ENCODE results near the gene TLR1.
"Not testable (repeated sequence)": the region's sequence is repeated elsewhere in the genome, so short reads cannot be mapped to it uniquely, and the experiment has no call there.

The TLR1 gene, protein sequence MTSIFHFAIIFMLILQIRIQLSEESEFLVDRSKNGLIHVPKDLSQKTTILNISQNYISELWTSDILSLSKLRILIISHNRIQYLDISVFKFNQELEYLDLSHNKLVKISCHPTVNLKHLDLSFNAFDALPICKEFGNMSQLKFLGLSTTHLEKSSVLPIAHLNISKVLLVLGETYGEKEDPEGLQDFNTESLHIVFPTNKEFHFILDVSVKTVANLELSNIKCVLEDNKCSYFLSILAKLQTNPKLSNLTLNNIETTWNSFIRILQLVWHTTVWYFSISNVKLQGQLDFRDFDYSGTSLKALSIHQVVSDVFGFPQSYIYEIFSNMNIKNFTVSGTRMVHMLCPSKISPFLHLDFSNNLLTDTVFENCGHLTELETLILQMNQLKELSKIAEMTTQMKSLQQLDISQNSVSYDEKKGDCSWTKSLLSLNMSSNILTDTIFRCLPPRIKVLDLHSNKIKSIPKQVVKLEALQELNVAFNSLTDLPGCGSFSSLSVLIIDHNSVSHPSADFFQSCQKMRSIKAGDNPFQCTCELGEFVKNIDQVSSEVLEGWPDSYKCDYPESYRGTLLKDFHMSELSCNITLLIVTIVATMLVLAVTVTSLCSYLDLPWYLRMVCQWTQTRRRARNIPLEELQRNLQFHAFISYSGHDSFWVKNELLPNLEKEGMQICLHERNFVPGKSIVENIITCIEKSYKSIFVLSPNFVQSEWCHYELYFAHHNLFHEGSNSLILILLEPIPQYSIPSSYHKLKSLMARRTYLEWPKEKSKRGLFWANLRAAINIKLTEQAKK

DNA sequence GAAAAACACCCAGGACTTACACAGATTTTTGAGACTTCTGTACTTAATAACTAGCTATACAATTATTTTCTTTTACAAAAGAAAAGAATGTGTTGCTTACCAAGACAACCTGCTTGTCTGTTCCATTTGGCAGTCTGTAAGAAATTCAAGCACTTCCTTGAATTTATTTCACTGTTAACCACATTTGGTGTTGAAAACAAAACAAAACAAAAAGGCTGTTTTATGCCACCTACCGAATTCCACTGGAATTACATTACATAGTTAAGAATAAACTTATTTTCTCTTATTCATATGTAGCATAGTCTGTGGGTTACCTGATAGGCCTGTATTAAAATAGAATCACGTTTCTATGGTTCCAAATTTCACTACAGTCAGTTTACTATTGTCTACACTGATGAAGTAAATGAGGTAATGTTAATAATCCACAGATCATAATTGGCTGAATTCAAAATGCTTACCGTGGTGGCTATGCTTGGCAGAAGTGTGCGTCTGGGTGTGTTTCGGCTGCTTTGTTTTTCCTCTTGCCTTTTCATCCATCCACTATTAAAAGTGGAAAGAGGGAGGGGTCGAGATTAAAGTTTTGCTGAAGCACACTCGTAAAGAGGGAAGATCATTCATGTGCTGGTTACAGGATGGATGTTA, at the start of gene TLR1:
TSS of gene TLR1 (minus strand) at position 138 of the 642 bp plus-strand sequence. CDS start 5,960 bp downstream, outside the sequence.
- DNase-seq (ENCODE audit: low read depth): peak; percentile 47

DNA sequence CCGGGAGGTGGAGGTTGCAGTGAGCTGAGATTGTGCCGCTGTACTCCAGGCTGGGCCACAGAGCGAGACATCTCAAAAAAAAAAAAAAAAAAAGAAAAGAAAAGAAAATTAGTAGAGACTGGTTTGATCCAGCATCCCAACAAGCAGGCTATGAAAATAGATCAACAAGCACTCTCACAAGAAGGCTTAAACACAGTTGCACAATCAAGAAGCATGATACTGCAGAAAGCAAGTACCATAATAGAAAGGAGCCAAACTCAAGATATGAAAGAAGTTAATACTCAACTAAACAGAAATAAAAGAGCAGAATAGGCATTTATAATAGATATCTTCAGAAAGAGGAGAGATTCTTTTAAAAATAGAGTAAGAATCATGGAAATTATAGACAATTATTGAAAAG, 41.4 kb upstream of the TLR1 start:
- DNase-seq (ENCODE audit: low read depth): no peak

DNA sequence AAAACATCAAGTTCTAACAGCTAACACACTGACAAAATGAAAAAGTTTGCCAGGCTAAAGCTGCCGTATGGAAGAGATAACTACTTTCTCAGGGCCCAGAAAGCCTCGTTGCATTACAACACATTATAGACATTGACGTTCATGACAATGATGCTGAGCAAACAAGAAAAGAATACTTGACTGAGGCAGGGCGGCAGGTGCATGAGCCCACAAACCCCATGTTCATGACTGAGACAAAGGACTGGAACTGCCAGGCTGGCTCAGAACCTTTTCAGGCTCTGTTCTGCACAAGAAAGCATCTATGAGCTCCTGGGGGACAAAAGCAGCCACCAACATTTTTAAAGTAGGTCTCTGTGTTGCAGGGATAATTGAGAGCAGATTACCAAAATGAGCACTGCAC, 38.4 kb upstream of the TLR1 start:
- DNase-seq (ENCODE audit: low read depth): no peak

DNA sequence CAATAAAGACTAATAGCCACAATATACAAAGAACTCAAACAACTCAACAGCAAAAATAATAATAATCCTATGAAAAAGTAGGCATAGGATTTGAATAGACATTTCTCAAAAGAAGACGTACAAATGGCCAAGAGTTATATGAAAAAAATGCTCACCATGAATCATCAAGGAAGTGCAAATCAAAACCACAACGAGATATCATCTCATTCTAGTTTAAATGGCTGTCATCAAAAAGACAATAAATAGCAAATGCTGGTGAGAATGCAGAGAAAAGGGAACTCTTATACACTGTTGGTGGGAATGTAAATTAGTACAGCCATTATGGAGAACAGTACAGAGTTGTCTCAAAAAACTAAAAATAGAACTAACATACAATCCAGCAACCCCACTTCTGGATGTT, 33.3 kb upstream of the TLR1 start:
- no peak for DNase-seq (ENCODE audit: low read depth)

DNA sequence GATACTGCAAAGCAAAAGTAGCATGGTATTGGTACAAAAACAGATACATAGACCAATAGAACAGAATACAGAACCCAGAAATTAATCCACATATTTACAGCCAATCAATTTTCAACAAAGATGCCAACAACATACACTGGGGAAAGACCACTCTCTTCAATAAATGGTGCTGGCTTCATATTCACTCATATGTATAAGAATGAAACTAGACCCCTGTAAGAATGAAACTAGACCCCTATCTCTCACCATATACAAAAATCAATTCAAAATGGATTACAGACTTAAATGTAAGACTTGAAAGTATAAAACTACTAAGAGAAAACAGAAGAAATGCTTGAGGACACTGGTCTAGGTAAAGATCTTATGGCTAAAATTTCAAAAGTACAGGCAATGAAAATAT, 32.7 kb upstream of the TLR1 start:
- DNase-seq (ENCODE audit: low read depth): no peak

DNA sequence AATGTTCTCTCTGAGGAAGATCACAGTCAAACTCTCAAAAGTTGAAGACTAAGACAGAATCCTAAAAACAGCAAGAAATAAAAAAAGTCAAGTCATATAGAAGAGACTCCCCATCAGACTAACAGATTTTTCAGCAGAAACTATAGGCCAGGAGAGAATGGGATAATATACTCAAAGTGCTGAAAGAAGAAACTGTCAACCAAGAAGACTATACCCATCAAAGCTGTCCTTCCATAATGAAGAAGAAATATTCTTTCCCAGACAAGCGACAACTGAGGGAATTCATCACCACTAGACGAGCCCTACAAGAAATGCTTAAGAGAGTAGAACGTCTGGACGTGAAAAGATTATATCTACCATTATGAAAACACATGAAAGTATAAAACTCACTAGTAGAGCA, 30.0 kb upstream of the TLR1 start:
- DNase-seq (ENCODE audit: low read depth): no peak

DNA sequence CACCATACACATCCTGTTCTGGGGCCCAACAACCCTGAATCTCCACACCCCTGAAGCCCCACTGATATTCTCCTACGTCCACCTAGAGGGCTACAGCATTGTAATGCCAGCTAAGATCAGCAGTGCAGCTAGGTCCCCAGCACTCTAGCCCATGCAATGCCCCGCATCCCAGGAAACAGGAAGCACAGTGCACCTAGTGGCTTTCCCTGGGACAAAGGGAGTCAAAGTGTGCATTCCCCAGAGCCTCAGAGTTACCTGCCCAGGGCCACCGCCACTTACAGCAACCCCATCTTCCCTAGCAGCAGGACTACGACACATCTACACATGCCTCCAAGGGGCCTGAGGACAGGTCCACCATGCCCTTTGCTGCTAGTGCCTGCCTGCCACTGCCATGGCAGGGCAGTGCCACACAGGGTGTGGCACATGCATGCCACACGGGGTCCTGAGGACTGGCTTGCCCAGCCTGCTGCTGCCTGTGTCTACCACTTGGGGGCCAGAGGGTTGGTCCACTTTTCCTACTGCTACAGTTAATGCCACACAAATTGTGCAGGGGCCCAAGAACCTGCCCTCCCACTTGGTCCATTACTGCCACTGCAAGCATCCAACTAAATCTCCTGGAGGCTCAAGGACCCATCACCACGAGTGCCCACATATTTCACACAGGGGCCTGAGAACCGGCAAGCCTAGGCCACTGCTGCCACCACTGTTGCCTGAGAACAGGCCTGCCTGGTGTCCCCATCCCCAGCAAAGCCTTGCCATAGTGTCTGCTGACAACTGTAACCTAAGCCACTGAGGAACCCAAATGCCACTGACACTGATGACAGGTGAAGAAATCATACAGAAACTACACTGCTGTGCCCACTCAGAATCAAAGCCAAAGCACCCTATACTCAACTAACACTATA, 28.3 kb upstream of the TLR1 start:
- no peak for DNase-seq (ENCODE audit: low read depth)

DNA sequence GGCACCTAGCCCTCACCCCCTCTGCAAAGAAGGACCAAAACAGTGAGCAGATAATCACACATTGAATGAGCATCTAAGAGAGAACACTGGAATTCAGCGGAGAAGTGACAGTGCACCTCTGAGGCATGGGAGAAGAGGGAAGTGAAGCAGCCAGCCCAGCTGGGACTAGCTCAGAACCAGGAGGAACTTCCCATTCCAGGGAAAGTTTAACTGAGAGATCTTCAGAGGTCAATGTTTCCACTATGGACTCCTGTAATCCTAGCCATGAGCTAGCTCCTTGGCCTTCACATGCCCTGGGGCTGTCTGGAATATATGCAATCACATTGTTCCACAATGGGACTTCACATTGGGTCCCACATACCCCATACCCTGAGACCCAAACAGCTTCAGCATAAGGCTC, 27.6 kb upstream of the TLR1 start:
- DNase-seq (ENCODE audit: low read depth): no peak

DNA sequence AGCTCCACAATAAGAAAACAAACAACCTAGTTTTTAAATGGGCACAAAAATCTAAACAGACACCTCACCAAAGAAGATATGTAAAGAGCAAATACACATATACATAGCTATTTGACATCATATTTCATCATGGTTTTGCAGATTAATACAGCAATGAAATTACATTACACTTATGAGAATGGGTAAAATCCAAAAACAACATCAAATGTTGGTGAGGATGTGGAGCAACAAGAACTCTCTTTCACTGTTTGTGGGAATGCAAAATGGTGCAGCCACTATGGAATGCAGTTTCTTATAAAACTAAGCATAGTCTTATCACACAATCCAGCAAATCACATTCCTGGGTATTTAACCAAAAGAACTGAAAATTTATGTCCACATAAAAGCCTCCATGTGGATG, 27.1 kb upstream of the TLR1 start:
- no peak for DNase-seq (ENCODE audit: low read depth)

DNA sequence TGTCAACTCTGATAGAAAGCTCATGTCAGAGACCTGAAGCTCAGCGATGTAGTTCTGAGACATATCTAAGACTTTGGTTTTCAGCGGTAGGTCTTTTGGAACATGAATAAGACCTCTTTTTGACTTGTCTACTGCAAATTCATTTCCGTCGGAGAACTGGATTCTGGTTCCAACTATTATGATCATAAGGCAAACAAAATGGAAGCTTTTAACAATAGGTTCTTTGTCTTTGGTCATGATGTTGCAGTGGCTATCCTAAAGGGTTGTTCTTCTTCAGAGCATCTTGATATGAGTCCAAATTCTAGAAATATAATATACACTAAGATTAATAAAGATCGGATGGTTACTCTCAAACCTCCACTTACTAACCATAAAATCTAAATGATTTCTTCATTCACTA, 24.6 kb upstream of the TLR1 start:
- no peak for DNase-seq (ENCODE audit: low read depth)

DNA sequence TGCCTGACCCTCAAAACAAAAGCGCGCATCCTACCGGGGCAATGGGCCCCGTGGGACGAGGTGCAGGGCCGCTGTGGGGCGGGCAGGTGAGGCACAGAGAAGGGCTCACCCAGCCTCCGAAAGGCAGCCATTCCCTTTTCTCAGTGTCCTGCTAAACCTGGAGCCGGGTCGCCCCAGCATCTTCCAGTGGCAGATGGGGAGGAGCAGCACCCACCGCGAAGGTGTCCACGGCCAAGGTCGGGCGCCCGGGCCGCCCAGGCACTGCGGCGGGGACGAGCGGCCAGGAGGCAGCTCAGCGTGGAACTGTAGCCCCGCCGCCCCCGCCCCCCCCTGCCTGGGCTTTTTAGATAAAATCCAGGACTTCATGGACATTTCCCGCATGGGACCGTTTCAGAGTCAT, 19.2 kb upstream of the TLR1 start:
- no peak for DNase-seq (ENCODE audit: low read depth)

DNA sequence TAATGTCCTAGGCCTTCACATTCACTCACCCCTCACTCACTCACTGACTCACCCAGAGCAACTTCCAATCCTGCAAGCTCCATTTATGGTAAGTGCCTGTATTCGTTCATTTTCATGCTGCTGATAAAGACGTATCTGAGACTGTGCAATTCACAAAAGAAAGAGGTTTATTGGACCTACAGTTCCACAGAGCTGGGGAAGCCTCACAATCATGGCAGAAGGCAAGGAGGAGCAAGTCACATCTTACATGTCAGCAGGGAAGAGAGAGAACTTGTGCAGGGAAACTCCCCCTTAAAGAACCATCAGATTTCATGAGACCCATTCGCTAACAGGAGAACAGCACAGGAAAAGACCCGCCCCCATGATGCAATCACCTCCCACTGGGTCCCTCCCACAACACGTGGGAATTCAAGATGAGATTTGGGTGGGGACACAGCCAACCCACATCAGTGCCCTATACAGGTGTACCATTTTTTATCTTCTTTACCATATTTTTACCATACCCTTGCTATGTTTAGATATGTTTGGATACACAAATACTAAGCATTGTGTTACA, 18.2 kb upstream of the TLR1 start:
- no peak for DNase-seq (ENCODE audit: low read depth)

DNA sequence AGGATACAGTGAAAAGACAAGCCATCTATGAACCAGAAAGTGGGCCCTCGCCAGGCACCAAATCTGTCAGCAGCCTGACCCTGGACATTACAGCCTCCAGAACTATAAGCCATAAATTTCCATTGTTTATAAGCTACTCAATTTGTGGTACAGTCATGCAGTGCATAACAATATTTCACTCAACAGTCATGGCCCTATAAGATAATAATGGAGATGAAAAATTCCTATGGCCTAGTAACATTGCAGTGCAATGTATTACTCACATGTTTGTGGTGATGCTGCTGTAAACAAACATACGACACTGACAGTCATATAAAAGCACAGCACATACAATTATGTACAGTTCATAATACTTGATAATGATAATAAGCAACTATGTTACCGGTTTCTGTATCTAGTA, 17.1 kb upstream of the TLR1 start:
- DNase-seq (ENCODE audit: low read depth): no peak

DNA sequence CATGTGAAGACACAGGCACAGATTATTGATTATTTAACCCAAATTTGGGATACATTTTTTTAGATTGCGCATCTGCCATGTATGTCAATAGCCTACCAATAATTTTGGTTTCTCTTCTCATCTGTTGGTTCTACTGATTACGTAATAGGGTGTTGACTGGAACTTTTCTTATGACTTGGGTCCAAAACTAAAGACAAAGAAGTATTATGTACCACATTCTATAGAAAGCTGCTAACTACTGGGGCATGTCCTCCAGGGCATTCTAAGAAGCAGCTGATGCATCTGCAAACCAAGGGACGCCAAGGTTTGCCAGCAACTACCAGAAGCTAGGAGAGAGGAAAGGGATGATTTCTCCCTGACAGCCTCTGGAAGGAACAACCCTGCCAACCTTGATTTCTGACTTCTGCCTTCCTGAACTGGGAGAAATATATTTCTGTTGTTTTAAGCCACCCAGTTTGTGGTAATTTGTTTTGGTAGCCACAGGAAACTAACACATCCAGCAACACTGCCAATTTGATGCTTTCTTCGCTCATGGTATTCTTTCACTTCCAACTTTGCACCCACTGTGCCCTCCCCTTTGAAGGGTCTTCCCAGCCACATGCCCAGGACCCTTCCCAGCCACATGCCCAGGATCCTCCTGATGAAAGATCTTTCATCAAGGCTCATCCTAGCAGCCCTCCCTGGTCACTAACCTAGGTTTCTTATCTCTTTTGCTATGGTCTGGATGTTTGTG, 15.9 kb upstream of the TLR1 start:
- no peak for DNase-seq (ENCODE audit: low read depth)

DNA sequence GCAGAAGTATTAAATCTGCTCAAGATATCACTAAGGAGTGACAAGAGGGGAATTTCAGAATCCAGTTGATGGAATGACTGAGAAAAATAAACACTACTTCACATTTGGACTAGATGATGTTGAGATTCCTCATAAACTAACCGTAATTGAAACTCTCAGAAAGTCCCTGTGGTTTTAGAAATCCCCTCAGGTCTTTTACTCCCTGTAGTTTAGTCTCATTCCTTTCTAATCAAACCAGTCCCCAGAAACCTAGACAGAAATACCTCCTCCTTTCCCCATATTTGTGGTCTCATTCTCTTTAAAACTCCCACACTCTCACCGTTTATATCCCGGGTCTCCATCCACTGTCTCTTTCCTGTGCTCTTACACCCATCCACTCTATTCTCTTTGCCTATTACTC, 15.0 kb upstream of the TLR1 start:
- no peak for DNase-seq (ENCODE audit: low read depth)

DNA sequence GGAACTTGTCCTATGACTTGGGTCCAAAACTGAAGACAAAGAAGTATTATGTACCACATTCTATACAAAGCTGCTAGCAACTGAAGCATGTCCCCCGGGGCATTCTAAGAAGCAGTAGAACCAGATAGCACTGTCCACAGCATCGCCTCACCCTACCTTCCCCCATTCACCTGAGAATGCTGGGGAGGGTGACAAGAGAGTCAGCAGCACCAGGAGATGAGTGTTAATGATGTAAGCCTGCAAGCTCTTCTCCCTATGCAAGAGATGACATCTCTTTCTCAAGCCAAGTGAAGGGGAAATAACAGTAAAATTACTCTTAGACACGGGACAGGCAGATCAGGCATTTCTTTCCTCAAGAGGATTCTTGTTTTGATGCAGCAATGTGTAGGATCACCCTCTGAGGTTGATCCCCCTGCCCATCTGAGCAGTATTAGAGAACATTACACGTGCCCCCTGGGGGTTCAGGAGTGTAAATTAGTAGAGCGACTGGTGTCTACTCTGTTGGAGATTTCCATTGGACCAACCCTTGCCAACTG, 13.9 kb upstream of the TLR1 start:
- DNase-seq (ENCODE audit: low read depth): no peak

DNA sequence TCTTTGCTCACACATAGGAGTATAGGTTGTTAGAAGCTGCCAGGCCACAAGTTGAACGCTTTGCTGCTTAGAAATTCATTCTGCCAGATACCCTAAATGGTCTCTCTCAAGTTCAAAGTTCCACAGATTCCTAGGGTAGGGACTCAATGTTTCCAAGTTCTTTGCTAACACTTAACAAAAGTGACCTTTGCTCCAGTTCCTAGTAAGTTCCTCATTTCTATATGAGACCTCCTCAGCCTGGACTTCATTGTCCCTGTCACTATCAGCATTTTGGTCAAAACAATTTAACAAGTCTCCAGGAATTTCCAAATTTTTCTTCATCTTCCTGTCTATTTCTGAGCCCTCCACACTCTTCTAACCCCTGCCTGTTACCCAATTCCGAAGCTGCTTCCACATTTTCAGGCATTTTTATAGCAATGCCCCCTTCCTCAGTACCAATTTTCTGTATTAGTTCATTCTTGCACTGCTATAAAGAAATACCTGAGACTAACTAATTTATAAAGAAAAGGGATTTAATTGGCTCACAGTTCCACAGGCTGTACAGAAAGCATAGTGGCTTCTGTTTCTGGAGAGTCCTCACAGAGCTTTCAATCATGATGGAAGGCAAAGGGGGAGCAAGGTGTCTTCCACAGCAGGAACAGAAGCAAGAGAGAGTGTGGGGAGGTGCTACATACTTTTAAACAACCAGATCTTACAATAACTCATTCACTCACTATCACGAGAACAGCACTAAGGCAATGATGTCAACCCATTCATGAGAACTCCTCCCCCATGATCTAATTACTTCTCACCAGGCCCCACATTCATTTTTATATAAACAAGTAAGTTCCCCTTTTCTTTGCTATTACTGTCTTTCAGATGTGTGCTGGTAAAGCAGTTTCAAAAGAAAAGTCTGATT, 11.5 kb upstream of the TLR1 start:
- no peak for DNase-seq (ENCODE audit: low read depth)

DNA sequence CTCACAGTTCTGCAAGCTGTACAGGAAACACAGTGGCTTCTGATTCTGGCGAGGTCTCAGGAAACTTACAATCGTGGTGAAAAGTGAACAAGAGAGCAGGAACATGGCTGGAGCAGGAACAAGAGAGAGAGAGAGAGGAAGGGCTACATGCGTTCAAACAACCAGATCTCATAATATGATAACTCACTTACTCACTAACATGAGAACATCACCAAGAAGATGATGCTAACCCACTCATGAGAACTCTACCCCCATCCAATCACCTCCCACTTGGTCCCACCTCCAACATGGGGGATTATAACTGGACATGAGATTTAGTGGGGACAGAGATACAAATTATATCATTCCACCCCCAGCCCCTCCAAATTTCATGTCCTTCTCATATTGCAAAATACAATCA, 9.8 kb upstream of the TLR1 start:
- no peak for DNase-seq (ENCODE audit: low read depth)

DNA sequence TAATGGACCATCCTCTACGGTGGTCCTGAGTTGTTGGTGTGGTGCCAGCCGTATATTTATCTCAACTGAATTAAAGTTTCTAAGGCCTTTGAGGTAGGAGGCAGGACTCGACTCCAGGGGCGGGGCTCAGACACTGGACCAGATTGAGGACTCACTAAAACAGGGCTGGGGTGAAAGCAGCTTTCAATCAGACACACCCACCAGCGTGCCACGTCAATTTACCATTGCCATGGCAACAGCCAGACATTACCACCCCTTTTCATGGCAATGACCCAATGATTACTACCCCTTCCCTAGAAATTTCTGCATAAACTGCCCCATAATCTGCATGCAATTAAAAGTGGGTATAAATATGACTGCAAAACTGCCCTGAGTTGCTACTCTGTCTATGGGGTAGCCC, 6.7 kb upstream of the TLR1 start:
- no peak for DNase-seq (ENCODE audit: low read depth)

DNA sequence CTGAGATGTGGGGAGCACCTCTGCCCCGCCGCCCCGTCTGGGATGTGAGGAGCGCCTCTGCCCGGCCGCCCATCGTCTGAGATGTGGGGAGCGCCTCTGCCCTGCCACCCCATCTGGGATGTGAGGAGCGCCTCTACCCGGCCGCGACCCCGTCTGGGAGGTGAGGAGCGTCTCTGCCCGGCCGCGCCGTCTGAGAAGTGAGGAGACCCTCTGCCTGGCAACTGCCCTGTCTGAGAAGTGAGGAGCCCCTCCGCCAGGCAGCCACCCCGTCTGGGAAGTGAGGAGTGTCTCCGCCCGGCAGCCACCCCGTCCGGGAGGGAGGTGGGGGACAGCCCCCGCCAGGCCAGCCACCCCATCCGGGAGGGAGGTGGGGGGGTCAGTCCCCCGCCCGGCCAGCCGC, 2.9 kb upstream of the TLR1 start:
- DNase-seq (ENCODE audit: low read depth): not testable (repeated sequence)

Measured in fibroblast of the conjunctiva (primary cell).